ENCODE data around the gene ACVRL1.

- TF ChIP-seq CTCF (conservative IDR thresholded peaks at IDR 0.05): no peak
- TF ChIP-seq EZH2 (IDR thresholded peaks at IDR 0.05; ENCODE audit: low read depth): no peak
Observed at GRCh38 chr12:51896236-51896635, 11.1 kb upstream of the ACVRL1 start.

All from PC-9 (cell line).